DND-41 (cell line): ENCODE measurements around the gene ATAD3C.
"Not testable (repeated sequence)": the region's sequence is repeated elsewhere in the genome, so short reads cannot be mapped to it uniquely, and the experiment has no call there.

Experiments
- ATAC-seq: fragments of 200-7000 bp; cut with Tn5 transposase; 3 replicates; pipeline ENCODE4 v1.9.1; 2021; ENCODE audit warnings: low read depth; ENCODE audit not compliant: insufficient read depth
- DNase-seq: peaks from one replicate; pipeline ENCODE4 v3.0.0-alpha.2; 2020
- H2AFZ ChIP-seq: 2 replicates; pipeline ENCODE4 v1.6.0; 2012; ENCODE audit warnings: low read depth, low read length
- H3K27ac ChIP-seq: 2 replicates; pipeline ENCODE4 v1.5.1; 2012; ENCODE audit warnings: low read length, inconsistent platforms
- H3K27me3 ChIP-seq: fragments of 200-600 bp; sonication (generic); 2 replicates; pipeline ENCODE4 v1.6.0; 2012; ENCODE audit warnings: low read length, mild to moderate bottlenecking, inconsistent platforms; ENCODE audit not compliant: insufficient read depth, poor library complexity
- H3K36me3 ChIP-seq: 2 replicates; pipeline ENCODE4 v1.5.1; 2012; ENCODE audit warnings: low read length, inconsistent platforms; ENCODE audit not compliant: insufficient read depth
- H3K4me1 ChIP-seq: 2 replicates; pipeline ENCODE4 v1.5.1; 2012; ENCODE audit warnings: mild to moderate bottlenecking, low read length; ENCODE audit not compliant: insufficient read depth
- H3K4me2 ChIP-seq: 2 replicates; pipeline ENCODE4 v1.6.0; 2012; ENCODE audit warnings: mild to moderate bottlenecking, moderate library complexity, low read length, inconsistent platforms; ENCODE audit not compliant: insufficient read depth
- H3K4me3 ChIP-seq, 2 experiments: fragments of 200-600 bp in 1 of 2; shearing (Covaris generic) in 1 of 2; 2 replicates each; pipeline ENCODE4 v1.5.1; 2012 to 2016; ENCODE audit warnings: inconsistent platforms in 2 of 2, low read length in 2 of 2, mild to moderate bottlenecking in 2 of 2, low read depth in 1 of 2, moderate library complexity in 1 of 2
- H3K79me2 ChIP-seq: 2 replicates; pipeline ENCODE4 v1.6.0; 2012; ENCODE audit warnings: low read length, inconsistent platforms; ENCODE audit not compliant: insufficient read depth
- H3K9ac ChIP-seq: 2 replicates; pipeline ENCODE4 v1.6.0; 2012; ENCODE audit warnings: low read depth, mild to moderate bottlenecking, inconsistent platforms, low read length, moderate library complexity
- H3K9me3 ChIP-seq: 2 replicates; pipeline ENCODE4 v1.5.1; 2012; ENCODE audit warnings: low read length, moderate library complexity, mild to moderate bottlenecking, inconsistent platforms; ENCODE audit not compliant: insufficient read depth, severe bottlenecking
- H4K20me1 ChIP-seq: 2 replicates; pipeline ENCODE4 v1.6.0; 2012; ENCODE audit warnings: low read length; ENCODE audit not compliant: insufficient read depth
- EZH2 ChIP-seq: IDR thresholded peaks from 3 replicates; pipeline ENCODE4 v1.6.1; 2012; ENCODE audit warnings: borderline replicate concordance, low read depth, mild to moderate bottlenecking, moderate library complexity, low read length, inconsistent platforms; ENCODE audit not compliant: severe bottlenecking
- TF ChIP-seq, protein P1 (sequence below): IDR thresholded peaks from 2 replicates; pipeline ENCODE4 v1.5.1; 2012; ENCODE audit warnings: borderline replicate concordance, low read length, moderate library complexity, mild to moderate bottlenecking; ENCODE audit not compliant: poor library complexity, severe bottlenecking; ENCODE audit errors: extremely low read depth

ATAD3C gene

DNA sequence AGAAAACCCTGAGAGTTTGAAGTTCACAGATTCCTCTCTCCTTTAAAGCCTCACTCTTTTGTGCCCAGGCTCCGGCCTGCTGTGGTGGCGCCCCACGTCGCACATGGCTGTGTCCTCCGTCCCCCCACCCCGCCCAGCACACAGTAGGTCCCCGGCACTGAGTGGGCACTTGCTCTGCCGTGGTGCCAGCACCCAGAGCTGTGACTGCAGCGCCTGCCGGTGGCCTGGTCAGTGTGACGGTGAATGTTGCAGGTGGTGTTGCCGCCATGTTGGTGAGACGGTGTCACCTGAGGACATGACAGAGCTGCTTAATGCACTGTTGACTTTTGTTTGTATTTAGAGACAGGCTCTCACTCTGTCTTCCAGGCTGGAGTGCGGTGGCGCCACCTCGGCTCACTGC is 3.4 kb downstream of the ATAD3C start:
- DNase-seq: no peak

DNA sequence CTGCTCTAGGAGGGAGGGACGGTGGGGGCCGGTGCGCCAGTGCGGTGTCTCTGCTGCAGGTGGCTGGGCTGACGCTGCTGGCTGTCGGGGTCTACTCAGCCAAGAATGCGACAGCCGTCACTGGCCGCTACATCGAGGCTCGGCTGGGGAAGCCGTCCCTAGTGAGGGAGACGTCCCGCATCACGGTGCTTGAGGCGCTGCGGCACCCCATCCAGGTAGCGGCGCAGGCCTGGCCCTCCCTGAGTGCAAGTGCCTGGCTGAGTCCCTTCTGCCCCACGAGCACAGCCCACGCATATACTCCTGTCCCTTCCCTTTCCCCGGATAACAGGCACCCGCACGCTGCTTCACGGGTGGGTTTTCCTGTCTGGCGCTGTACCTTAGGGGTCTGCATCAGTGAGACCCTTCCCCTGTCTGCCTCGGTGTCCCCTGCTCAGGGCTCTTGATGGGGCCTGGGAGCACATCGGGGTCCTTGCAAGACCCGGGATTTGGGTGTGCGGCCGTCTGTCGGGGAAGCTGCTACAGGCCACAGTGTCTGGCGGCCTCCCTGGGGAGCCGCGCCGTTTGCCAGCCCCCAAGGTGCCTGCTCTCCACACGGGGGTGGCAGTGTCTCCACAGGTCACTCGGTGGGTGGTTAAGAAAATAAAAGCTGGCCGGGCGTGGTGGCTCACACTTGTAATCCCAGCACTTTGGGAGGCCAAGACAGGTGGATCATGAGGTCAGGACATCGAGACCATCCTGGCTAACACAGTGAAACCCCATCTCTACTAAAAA is 5.0 kb downstream of the ATAD3C start:
- ATAC-seq, H2AFZ ChIP-seq, H3K27me3 ChIP-seq, DNase-seq, H3K4me2 ChIP-seq, H3K79me2 ChIP-seq, H3K27ac ChIP-seq, H3K4me1 ChIP-seq, H3K4me3 ChIP-seq, H3K9ac ChIP-seq, H4K20me1 ChIP-seq, H3K36me3 ChIP-seq, H3K9me3 ChIP-seq: not testable (repeated sequence)

More for the DNA sequence above, 3.4 kb downstream of the ATAD3C start:
- Histone ChIP-seq H3K4me2 (no peak overlapping the region), H4K20me1 (no peaks in the 10 kb centered on the region), H3K4me3 (no peak overlapping the region), H3K79me2 (no peaks in the 10 kb centered on the region), H3K27ac (no peak overlapping the region), H3K36me3 (no peaks in the 10 kb centered on the region), H3K27me3 (no peaks in the 10 kb centered on the region), H3K4me1 (no peaks in the 10 kb centered on the region), H2AFZ (no peak overlapping the region), H3K9ac (no peak overlapping the region), H3K9me3 (no peaks in the 10 kb centered on the region)
- TF ChIP-seq EZH2: no peak
- TF ChIP-seq, protein P1, sequence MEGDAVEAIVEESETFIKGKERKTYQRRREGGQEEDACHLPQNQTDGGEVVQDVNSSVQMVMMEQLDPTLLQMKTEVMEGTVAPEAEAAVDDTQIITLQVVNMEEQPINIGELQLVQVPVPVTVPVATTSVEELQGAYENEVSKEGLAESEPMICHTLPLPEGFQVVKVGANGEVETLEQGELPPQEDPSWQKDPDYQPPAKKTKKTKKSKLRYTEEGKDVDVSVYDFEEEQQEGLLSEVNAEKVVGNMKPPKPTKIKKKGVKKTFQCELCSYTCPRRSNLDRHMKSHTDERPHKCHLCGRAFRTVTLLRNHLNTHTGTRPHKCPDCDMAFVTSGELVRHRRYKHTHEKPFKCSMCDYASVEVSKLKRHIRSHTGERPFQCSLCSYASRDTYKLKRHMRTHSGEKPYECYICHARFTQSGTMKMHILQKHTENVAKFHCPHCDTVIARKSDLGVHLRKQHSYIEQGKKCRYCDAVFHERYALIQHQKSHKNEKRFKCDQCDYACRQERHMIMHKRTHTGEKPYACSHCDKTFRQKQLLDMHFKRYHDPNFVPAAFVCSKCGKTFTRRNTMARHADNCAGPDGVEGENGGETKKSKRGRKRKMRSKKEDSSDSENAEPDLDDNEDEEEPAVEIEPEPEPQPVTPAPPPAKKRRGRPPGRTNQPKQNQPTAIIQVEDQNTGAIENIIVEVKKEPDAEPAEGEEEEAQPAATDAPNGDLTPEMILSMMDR: no peak
- no peak for ATAC-seq

DNA sequence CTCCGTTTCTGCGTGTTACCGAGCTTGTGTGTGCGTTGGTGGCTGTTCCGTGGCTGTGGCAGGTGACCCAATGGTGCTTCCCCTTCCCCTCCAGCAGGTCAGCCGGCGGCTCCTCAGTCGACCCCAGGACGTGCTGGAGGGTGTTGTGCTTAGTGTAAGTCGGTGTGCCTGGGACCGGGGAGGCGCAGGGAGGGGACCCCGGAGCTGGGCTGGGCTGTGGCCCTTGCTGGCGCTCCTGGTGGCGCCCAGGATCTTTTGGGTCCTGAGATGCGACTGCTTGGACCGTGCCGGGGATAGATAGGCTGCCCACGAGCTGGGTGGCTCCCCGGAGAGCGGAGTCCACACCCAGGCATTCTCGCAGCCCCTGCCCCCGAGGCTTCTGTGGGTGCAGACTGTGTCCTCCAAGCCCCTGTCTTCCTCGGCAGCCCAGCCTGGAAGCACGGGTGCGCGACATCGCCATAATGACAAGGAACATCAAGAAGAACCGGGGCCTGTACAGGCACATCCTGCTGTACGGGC is 5.9 kb downstream of the ATAD3C start:
- TF ChIP-seq EZH2: no peak
- TF ChIP-seq, protein P1: no peak
- no peak overlapping the region for H3K27ac ChIP-seq
- no peak for DNase-seq
- no peak overlapping the region for H3K4me3 ChIP-seq
- H3K4me2 ChIP-seq: no peak overlapping the region
- H3K27me3 ChIP-seq: no peaks in the 10 kb centered on the region
- H3K79me2 ChIP-seq: no peaks in the 10 kb centered on the region
- no peaks in the 10 kb centered on the region for H4K20me1 ChIP-seq
- H3K9ac ChIP-seq: no peak overlapping the region
- no peaks in the 10 kb centered on the region for H3K4me1 ChIP-seq
- no peaks in the 10 kb centered on the region for H3K36me3 ChIP-seq
- H2AFZ ChIP-seq: no peak overlapping the region
- no peak for ATAC-seq
- no peaks in the 10 kb centered on the region for H3K9me3 ChIP-seq

DNA sequence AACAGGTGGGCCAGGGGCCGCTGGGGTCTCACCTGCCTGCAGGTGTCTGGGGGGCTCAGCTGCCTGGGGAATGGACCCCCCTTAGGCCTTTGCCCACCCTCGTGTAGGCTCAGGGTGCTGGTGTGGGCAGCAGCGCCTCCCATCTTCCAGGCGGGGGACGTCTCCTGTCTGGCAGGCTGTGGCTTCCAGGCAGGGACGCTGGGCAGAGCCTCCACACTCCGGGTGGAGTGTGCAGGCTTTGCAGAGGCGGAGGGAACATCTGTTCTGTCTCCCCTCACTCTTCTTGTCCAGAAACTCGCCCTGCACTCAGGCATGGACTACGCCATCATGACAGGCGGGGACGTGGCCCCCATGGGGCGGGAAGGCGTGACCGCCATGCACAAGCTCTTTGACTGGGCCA is 6.4 kb downstream of the ATAD3C start:
- not testable (repeated sequence) for H3K4me1 ChIP-seq, ATAC-seq, H3K4me2 ChIP-seq, H3K79me2 ChIP-seq, H3K4me3 ChIP-seq, DNase-seq, H4K20me1 ChIP-seq, H3K36me3 ChIP-seq, H3K27ac ChIP-seq, H2AFZ ChIP-seq, H3K27me3 ChIP-seq, H3K9me3 ChIP-seq, H3K9ac ChIP-seq

DNA sequence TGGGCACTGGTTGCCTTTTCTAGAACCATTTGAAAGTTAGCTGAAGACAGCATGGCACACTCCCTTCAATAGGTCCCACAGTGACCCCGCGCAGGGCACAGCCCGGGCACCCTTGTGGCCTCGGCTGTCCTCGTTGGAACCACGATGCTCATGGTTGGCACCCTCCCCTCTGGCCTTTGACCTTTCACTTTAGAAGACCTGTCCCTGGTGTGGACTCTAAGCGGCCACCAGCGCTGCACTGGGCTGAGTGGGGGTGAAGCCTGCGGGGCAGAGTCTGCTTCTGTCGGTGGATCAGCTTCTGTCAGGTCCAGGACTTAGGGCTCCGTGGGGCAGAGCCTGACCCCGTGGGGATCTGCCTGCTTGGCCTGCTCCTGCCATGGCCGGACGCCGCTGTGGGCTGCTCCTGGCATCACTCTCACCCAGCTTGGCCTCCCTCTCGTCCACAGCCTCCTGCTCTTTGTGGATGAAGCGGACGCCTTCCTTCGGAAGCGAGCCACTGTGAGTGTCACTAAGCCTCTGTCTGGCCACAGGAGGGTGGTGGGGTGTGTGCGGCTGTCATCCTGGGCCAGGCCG is 7.3 kb downstream of the ATAD3C start:
- H3K4me1 ChIP-seq, H3K9ac ChIP-seq, H3K9me3 ChIP-seq, H3K27me3 ChIP-seq, H4K20me1 ChIP-seq, H3K79me2 ChIP-seq, H3K4me3 ChIP-seq, DNase-seq, H3K36me3 ChIP-seq, H3K27ac ChIP-seq, ATAC-seq, H3K4me2 ChIP-seq, H2AFZ ChIP-seq: not testable (repeated sequence)

DNA sequence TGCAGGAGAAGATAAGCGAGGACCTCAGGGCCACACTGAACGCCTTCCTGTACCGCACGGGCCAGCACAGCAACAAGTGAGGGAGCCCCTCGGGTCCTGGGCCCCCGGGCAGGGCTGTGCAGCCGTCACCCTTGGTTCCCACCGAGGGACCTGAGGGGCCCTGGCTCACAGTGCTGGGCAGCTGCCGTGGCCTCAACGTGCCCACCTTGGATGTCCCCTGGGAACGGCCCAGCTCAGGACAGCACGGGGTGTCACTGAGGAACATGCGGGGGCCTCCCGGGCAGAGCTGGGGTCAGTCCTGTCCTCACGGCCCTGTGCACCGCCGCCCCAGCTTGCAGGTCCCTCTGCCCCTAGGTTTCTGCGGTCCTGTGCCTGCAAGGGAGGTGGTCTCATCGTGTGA is 9.7 kb downstream of the ATAD3C start:
- not testable (repeated sequence) for H4K20me1 ChIP-seq, H3K36me3 ChIP-seq, H3K9ac ChIP-seq, H3K4me1 ChIP-seq, H3K9me3 ChIP-seq, H3K27me3 ChIP-seq, H2AFZ ChIP-seq, H3K79me2 ChIP-seq, ATAC-seq, H3K27ac ChIP-seq, DNase-seq, H3K4me3 ChIP-seq, H3K4me2 ChIP-seq
